AML-193 (cell line): ENCODE measurements around the gene ITGA1.
A peak's percentile ranks its signal among the peaks of the same experiment; 100 is the strongest.
"Not testable (repeated sequence)": the region's sequence is repeated elsewhere in the genome, so short reads cannot be mapped to it uniquely, and the experiment has no call there.

Source experiments
- DNase-seq, 2 experiments: peaks; one replicate each; lab custom pipeline; 2025; lab: John Stamatoyannopoulos, UW

Gene ITGA1

DNA sequence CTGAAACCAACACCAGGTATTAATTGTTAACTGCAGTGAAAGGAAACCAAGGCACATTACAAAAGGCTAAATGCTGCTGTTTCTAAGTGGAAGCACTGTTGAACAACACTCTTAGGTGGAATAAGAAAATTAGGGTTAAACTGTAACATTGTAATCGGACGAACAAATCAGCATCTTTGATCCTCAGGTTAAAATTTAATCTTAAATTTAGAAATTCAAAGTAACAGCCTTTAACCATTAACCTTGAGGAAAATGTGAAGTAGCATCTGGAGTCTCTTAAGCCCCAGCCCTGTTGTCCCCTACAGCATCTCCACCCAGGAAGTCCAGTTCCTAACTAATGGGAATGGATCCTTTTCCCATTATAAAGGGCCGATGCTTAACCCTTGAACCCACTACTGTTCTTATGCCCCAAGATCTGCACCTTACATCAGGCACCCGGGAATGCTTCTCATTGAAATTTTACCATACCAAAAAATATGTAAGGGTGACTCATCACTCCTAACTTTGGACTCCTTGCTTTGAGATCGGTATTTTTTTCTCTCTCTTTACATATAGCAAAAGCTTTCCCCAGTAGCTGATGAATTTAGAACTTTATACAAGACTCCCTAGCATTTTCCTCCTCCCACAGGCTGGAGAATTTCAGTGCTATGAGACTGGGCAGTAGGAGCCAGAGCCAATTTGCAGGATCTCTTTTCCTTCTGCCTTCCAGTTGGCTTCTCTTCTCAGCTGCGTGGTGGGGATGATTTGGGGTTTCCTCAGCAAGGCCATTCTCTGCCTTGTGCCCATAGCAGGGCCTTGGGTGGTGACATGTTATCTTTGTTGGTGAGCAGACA is 169.4 kb downstream of the ITGA1 start:
- DNase-seq, result no peak

DNA sequence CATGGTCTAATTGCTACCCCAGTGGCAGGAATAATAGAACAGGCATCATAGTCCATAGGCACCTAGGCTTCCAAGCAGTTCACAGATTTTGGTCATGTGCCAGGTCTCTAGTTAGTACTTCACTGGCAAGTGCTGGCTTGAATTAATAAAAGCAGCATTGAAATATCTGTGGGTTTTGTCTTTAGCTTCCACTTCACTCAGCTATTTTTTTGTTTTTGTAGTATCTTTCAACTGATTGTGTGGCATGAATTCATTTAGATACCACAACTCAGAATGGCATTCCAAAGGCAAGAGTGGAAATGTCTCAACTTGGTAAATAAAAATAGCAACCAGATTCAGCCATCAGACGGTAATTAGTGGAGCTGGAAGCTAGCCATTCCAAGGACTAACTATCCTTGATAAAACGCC is 173.6 kb downstream of the ITGA1 start:
- DNase-seq, result no peak

DNA sequence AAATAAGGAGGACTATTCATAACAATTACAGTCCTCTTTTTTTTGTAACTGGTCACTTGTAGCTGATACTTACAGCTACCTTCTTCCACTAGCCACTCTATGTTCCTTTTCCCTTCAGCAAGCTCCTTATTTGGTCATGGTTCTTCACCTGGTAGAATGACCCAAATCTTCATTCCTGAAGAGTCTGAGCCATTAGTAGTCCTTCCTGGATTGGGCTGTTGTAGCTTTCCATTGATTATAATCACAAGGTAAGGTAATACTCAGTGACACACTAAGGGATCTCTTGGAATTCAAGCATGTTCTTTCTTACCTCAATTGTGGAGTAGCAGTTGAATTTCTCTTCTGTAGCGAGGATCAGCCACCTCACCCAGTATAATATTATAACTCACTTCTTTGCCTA is 175.9 kb downstream of the ITGA1 start:
- DNase-seq, result no peak

DNA sequence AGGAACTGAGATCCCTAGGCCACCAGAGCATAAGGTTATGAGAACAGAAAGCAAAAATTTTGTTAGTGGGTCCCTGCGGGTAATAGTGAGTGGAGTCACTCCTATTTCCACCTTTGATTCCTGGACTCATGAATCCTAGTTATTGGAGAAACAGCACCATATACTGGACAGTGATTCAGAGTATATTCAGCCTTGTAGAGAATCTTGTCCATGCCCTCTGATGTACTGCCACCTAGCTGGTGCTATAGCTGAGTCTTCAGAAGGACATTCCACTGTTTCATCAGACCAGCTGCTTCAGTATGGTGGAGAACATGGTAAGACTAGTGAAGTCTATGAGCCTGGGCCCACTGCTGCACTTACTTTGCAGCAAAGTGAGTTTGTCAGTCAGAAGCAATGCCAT is 176.4 kb downstream of the ITGA1 start:
- no peak for DNase-seq

DNA sequence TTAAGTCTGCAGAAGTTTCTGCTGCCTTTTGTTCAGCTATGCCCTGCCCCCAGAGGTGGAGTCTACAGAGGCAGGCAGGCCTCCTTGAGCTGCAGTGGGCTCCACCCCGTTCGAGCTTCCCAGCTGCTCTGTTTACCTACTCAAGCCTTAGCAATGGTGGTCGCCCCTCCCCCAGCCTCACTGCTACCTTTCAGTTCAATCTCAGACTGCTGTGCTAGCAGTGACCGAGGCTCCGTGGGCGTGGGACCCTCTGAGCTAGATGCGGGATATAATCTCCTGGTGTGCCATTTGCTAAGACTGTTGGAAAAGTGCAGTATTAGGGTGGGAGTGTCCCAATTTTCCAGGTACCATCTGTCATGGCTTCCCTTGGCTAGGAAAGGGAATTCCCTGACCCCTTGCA is 188.4 kb downstream of the ITGA1 start:
- not testable (repeated sequence) for DNase-seq

DNA sequence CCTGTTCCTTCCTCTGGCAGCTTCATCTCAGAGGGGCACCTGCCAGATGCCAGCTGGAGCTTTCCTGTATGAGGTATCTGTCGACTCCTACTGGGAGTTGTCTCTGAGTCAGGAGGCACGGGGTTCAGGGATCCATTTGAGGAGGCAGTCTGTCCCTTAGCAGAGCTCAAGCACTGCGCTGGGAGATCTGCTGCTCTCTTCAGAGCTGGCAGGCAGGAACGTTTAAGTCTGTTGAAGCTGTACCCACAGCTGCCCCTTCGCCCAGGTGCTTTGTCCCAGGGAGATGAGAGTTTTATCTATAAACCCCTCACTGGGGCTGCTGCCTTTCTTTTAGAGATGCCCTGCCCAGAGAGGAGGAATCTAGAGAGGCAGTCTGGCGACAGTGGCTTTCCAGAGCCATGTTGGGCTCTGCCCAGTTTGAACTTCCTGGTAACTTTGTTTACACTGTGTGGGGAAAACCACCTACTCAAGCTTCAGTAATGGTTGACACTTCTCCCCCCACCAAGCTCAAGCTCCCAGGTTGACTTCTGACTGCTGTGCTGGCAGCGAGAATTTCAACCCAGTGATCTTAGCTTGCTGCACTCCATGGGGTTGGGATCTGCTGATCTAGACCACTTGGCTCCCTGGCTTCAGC is 189.7 kb downstream of the ITGA1 start:
- no peak for DNase-seq

DNA sequence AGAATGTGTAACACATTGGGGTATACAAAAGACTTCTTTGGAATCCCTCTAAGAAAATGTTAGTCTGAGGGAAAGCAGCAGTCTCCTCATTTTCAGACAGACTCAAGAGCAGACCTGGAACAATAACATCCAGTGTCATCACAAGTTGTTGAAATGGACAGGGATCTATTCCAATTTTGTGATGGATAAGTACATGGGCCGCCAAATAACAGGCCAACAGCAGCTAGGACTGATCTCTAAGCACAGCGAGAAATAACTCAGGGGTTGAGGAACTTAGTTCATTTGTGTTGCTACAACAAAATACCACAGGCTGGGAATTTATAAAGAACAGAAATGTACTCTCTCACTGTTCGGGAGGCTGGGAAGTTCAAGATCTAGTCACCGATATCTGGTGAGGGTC is 193.8 kb downstream of the ITGA1 start:
- DNase-seq, result no peak

DNA sequence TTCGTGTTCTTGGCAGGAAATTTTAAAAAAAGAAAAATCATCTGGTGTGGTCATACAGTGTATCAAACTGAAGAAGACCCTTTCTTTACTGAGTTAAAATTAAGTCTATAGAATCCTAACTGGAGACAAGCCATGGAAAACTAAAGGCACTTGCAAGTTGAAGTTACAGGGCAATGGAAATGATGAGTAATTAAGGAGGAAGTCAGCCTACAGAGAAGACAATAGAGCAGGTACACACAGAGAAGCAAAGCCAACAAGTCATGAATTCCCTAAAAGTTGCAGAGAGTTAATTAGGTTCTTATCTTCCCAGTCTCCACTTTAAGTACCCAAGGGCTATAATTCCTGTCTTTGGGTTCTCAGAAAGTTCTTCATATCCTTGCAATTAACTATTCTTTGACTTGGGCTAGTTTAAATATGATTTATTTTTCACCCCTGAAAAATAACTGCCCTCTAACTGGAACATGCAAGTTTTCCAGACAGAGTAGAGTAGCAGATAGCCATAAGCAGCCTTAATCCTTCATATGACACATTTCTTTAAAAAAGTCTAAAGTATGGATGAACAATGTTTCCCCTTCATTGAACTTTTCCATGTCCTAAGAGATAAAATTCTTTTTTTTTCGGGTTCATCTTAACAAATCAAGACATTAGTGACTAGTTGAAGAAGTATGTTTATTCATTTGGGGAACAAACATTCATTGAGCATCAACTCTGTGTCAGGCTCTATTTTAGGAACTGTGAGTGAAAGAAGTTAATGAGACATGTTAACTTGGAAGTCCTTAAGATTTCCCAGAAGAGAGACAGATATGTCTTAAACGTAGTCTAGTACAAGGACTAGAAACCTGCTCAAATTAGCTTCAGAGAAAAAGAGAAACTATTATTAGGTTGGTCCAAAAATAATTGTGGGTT is 196.3 kb downstream of the ITGA1 start:
- no peak for DNase-seq

DNA sequence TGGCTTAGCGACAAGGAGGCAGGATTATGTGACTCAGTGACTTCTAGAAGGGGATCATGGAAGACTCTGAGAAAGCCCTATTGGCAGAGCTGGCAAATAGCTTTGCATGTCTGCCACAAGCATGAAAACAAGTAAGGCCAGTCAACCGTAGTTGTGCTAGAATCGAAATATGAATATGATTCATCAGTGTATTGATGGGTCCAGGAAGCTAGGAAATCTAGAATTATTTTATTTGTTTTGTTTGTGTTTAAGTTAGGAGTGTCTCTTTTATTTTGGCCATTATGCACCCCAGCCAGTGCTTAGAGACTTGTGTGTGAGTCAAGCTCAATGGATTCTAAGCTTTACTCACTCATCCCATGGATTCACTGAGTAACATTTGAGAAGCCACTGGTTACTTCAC is 197.6 kb downstream of the ITGA1 start:
- no peak for DNase-seq

DNA sequence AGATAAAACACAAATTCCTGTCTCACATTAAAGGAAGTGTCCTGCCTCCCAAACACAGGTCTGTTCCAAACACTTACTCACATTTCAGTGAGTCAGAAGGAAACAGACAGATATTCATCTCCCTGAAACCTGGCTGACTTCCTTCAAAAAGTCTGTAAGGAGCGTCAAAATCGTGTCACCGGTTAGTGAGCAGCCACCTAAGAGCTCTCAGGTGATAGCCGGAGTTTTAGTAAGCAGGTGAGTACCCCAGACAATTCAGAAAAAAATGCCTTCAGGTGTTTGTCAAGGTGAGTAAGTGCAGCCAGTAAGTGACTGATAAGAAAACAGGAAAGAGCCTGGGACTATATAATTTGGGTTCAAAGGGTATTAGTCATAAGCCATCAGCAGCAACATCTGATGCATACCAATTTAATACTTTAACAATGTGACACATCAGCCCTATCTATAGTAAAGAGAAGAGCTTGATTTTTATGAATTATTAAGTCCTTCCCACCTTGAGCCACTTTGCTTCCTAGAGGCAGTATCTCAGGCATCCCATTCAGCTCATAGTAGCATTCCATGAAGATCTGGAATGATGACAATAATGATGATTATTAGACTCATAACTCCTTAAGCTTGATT is 200.1 kb downstream of the ITGA1 start:
- no peak for DNase-seq

DNA sequence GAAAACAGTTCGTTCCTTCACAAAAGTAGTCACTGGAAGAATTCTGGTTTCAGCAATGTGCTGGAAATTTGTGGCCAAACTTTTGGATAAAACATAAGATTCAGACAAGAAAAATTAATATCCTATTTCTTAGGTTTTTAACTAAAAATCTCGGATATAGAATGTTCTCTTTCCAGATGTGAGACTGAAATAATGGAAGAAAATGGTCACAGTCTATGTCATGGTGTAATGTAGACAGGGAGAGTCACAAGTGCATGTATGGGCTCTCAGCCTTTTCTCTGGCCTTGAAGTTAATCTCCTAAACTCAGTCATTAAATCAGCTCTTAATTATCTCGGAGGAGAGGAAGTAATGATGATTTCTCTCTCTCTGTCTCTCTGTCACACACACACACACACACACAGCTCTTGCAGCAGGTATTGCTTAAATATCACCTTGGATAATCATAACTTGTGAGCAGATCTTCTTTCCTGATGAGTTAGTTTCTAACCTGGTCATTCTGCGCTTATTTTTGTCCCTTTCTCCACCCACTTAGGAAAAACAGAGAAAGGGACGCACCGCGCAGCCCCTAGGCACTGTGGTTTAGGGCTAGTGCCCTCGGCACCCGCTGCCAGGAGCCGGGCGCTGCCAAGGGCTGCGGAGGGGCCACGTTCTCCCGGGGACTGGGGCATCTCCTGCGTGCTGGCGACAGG is 200.8 kb downstream of the ITGA1 start:
- DNase-seq, result no peak

DNA sequence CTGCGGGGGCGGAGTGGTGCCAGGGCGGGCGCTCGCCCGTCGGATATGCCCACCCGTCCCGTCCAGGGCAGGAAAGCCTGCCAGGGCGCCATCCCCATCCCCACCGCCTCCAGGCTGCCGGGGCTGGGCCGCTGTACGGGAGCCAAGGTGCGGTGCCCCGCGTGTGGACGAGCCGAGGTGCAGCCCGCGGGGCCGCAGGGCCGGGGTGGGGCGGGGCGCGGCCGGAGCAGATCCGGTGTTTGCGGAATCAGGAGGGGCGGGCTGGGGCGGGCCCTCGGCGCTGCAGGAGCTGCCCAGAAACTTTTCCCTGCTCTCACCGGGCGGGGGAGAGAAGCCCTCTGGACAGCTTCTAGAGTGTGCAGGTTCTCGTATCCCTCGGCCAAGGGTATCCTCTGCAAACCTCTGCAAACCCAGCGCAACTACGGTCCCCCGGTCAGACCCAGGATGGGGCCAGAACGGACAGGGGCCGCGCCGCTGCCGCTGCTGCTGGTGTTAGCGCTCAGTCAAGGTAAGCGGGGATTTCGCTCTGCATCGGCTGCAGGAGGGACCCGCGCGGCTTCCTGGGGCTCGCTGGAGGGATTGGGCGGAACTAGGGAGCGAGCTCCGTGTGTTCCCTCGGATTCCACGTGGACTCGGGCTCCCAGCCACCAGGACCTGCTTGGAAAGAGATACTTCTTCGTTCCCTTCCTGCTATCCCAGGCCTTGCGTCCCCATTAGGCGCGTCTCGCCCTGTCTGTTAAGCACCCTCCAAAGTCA is 201.5 kb downstream of the ITGA1 start, which contains the start of gene ITGA2:
TSS of gene ITGA2 (plus strand) at position 328 of the 756 bp plus-strand sequence. CDS start at position 445, 117 bp downstream.
- DNase-seq, result peak; percentile 45 to 47

DNA sequence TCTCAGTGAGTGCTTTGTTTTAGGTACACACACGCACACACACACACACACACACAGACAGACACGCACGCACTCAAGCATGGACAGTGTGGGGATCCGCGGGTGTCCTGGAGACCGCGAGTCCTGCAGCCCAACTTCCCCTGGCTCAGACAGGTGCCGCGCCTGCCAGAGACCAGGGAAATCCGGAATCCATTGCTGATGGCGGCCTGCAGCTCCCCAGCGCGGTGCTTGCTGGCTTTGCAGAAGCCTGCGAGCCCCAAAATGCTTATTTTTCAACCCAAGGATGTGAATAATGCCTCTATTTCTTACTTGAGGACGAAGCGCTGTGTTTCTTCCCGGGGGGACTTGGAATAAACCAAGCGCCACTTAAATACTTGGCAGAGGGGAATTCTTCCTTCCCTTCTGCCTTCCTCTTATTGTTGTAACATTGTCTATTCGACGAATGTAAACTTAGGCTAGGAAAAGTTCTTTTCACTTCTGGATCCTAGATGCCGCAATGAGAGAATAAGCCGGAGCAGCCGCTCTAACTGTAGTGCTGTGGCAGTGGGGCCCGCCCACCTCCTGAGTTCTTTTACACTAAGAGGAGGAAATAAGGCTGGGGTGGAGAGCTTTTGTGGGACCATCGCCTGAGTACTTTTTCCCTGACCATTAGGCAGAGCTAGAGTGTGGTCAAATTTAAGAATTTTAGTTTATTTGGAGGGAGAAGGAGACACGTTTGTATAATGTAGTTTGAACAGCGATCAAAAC is 202.2 kb downstream of the ITGA1 start:
- peak in 1 of 2 experiments; percentile 19 for DNase-seq

DNA sequence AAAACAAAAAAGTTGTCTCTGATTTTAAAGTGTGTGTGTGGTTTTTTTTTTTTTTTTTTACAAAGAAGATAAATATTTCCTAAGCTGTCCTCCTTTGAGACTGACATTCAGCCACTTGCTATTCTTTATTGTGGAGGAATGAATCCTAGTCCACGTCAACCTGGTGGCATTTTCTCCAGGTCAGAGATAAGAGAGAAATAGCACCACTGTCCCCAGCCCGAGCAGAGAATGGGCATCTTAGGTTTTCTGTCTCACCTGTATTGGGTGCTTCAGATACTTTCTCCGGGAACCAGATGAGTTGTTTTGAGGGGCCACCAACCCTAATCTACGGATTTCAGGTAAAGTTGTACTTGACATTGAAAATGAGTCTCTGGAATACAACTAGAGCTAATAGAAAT is 202.8 kb downstream of the ITGA1 start:
- no peak for DNase-seq

DNA sequence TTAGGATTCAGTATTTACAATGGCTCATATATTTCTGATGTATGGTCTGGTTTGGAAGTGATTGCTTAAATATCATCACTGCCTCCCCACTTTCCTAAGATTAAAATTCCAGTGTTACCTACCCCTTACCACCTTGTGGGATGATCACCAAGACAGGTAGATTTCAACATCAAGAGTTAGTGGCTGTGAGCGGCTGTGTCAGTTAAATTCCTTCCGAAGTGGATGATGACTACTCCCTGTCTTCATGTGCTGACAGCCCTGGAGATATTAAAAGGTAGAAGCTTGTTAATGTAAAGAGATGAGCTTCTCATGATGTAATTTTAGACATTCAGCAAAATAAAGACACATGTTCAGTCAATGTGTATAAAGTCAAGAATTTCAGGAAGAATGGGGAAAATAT is 205.7 kb downstream of the ITGA1 start:
- no peak for DNase-seq

DNA sequence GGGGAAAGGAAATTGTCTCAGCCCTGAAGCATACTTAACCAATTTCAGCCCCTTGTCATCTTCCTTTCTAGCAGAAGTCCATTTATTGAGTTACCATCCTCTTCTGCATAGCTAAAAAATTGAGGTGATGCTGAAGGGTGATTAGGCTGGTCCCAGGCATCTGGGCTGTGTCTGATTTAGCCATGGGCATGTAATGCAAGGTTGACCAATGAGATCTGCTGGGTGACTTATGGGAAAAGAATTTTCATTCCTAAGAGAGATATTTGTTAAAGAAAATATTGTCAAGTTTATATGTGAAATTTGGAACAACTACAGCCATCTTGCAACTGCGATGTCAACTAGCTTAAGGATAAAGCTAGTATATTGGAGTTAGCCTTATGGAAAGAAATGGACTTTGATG is 206.6 kb downstream of the ITGA1 start:
- DNase-seq, result no peak

DNA sequence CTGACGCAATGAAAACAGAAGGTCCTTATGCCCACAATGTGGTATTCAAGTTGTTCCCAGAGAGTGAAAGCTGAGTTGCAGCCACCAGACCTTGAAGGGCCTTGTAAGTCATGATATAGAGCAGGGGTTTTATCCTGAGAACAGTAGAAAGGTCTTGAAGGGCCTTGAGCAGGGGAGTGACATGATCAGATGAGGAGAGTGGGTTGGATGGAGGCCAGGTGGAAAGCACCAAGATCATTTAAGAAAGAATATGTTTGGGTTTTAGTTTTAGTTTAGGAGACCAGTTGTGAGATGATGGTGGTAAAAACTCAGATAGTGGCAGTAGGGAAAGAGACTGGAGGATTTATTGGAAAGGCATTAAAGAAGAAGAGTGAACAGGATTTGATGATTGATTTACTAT is 207.4 kb downstream of the ITGA1 start:
- no peak for DNase-seq

DNA sequence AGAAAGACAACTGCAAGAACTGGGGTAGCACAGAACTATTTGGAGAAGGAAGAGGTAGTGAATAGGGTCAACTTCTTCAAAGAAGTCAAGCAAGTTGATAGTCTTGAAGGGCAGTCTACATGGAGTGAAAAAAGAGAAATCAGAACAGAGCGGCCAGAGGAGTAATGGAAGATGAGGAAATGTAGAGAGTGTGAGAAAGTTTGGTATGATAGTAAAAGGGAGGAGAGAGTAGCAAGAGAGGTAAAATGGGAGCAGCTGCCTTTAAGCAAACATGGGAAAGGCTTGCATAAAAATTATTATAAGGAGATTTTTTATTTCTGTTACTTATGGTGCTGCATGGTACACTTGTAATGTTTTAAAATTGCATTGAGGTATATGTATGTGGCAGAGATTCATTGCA is 208.2 kb downstream of the ITGA1 start:
- no peak for DNase-seq

DNA sequence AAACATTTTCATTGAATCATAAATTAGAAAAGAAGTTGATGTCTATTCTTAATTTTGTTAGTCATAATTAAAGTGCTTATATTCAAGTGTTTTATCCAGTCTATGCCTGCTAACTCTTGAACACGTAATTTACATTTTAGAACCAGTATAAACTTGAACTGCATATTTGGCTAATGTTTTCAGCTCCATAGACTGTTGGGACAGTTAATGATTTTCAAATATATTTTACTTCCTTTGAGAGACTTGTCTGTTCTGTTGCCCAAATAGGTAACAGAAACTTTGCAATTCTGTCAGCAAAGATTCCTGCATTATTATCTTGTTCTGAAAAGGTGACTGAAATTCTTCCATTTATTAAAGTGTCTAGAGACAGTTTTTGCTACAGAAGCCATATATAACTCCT is 209.3 kb downstream of the ITGA1 start:
- no peak for DNase-seq

DNA sequence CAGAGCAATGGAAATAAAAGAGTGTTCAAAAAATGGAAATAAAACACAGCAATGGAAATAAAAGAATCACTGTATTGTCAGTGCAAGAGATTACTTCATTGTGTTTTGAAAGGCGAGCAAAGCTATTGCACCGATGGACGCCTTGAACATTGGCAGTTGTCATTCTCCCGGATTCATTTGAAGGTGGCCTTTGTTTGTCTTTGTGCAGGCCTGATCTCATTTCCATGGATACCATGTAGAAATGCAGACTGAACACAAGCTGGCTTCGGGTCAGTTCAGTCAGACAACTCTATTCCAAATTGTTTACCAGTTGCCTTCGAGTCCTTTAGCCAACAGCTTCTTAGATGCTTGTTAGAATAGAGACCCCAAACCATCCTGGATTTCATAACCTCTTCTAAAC is 209.7 kb downstream of the ITGA1 start:
- DNase-seq, result no peak
